ENCODE data around the gene NCOA6. TPM values are rescaled to one million over a fixed set of nuclear protein-coding genes. Genes with fewer than 3 reads are reported as not detected.
"Not testable (repeated sequence)": the region's sequence is repeated elsewhere in the genome, so short reads cannot be mapped to it uniquely, and the experiment has no call there.

NCOA6 gene
- total and polyA plus RNA-seq, 2 donors from 2014 or later, result 28.1 to 30.8 TPM

- Histone ChIP-seq H3K4me3 (ENCODE audit: low read length in 3 of 3) (no peak overlapping the region), H3K4me1 (ENCODE audit: control insufficient read depth in 2 of 3, insufficient read depth in 2 of 3, low read depth in 1 of 3, low read length in 3 of 3) (peaks cover 0 to under 1% (median 0%) of the 10 kb centered on the region in 3 donors), H3K27ac (ENCODE audit: low read depth in 2 of 2, low read length in 2 of 2) (no peak overlapping the region), H3K36me3 (ENCODE audit: control insufficient read depth in 2 of 3, insufficient read depth in 3 of 3, low read length in 3 of 3) (no peaks in the 10 kb centered on the region), H3K27me3 (ENCODE audit: control insufficient read depth, insufficient read depth, low read length) (no peaks in the 10 kb centered on the region), H3K9me3 (ENCODE audit: control insufficient read depth in 2 of 3, insufficient read depth in 1 of 3, low read length in 3 of 3) (no peaks in the 10 kb centered on the region), H3K9ac (ENCODE audit: low read length in 3 of 3) (no peak overlapping the region)
- DNase-seq (no peak), FAIRE-seq (no peak)
- intact Hi-C loops (cut with DNase I), result no loop called here
- no peak for TF ChIP-seq CTCF (IDR thresholded peaks at IDR 0.05; ENCODE audit: borderline replicate concordance, extremely low read depth, insufficient read depth)
Measured at GRCh38 chr20:34817072-34817471, 8.4 kb downstream of the NCOA6 start.

- Histone ChIP-seq H3K36me3 (ENCODE audit: control insufficient read depth in 2 of 3, insufficient read depth in 3 of 3, low read length in 3 of 3) (no peaks in the 10 kb centered on the region), H3K27me3 (ENCODE audit: control insufficient read depth, insufficient read depth, low read length) (no peaks in the 10 kb centered on the region), H3K4me1 (ENCODE audit: control insufficient read depth in 2 of 3, insufficient read depth in 2 of 3, low read depth in 1 of 3, low read length in 3 of 3) (no peaks in the 10 kb centered on the region), H3K4me3 (ENCODE audit: low read length in 3 of 3) (no peak overlapping the region), H3K9ac (ENCODE audit: low read length in 3 of 3) (no peak overlapping the region), H3K9me3 (ENCODE audit: control insufficient read depth in 2 of 3, insufficient read depth in 1 of 3, low read length in 3 of 3) (no peaks in the 10 kb centered on the region), H3K27ac (ENCODE audit: low read depth in 2 of 2, low read length in 2 of 2) (no peak overlapping the region)
- no peak for FAIRE-seq
- intact Hi-C loops (cut with DNase I), result no loop called here
- TF ChIP-seq CTCF (IDR thresholded peaks at IDR 0.05; ENCODE audit: borderline replicate concordance, extremely low read depth, insufficient read depth), result no peak
- no peak for DNase-seq
Measured at GRCh38 chr20:34815636-34816035, 9.8 kb downstream of the NCOA6 start.

- no peak overlapping the region for H3K27ac ChIP-seq (ENCODE audit: low read depth in 2 of 2, low read length in 2 of 2)
- H3K9me3 ChIP-seq (ENCODE audit: control insufficient read depth in 2 of 3, insufficient read depth in 1 of 3, low read length in 3 of 3), result no peaks in the 10 kb centered on the region
- H3K4me1 ChIP-seq (ENCODE audit: control insufficient read depth in 2 of 3, insufficient read depth in 2 of 3, low read depth in 1 of 3, low read length in 3 of 3), result no peaks in the 10 kb centered on the region
- H3K4me3 ChIP-seq (ENCODE audit: low read length in 3 of 3), result no peak overlapping the region
- intact Hi-C loops (cut with DNase I), result no loop called here
- FAIRE-seq (no peak), DNase-seq (no peak)
- H3K36me3 ChIP-seq (ENCODE audit: control insufficient read depth in 2 of 3, insufficient read depth in 3 of 3, low read length in 3 of 3), result no peaks in the 10 kb centered on the region
- no peak overlapping the region for H3K9ac ChIP-seq (ENCODE audit: low read length in 3 of 3)
- H3K27me3 ChIP-seq (ENCODE audit: control insufficient read depth, insufficient read depth, low read length), result no peaks in the 10 kb centered on the region
- no peak for TF ChIP-seq CTCF (IDR thresholded peaks at IDR 0.05; ENCODE audit: borderline replicate concordance, extremely low read depth, insufficient read depth)
Measured at GRCh38 chr20:34808583-34808982, 16.9 kb downstream of the NCOA6 start.

- H3K4me1 ChIP-seq (ENCODE audit: control insufficient read depth in 2 of 3, insufficient read depth in 2 of 3, low read depth in 1 of 3, low read length in 3 of 3); H3K27me3 ChIP-seq (ENCODE audit: control insufficient read depth, insufficient read depth, low read length); H3K9ac ChIP-seq (ENCODE audit: low read length in 3 of 3); intact Hi-C loops (cut with DNase I); H3K9me3 ChIP-seq (ENCODE audit: control insufficient read depth in 2 of 3, insufficient read depth in 1 of 3, low read length in 3 of 3); H3K27ac ChIP-seq (ENCODE audit: low read depth in 2 of 2, low read length in 2 of 2); H3K4me3 ChIP-seq (ENCODE audit: low read length in 3 of 3); H3K36me3 ChIP-seq (ENCODE audit: control insufficient read depth in 2 of 3, insufficient read depth in 3 of 3, low read length in 3 of 3); FAIRE-seq: not testable (repeated sequence)
- peak in 1 of 5 donors; percentile 6 for DNase-seq
Measured at GRCh38 chr20:34807944-34808465, 17.4 kb downstream of the NCOA6 start.

Measured in kidney (tissue), 14 donors.